Measurements from ENCODE around the gene NDOR1. TPM values are rescaled to one million over a fixed set of nuclear protein-coding genes. Genes with fewer than 3 reads are reported as not detected.

NDOR1 gene
- total RNA-seq, 3 donors from 2014 or later (not counting 1 experiment from before 2014, with no cell fraction given), result 31.1 to 36.0 (median 31.9) TPM

DNA sequence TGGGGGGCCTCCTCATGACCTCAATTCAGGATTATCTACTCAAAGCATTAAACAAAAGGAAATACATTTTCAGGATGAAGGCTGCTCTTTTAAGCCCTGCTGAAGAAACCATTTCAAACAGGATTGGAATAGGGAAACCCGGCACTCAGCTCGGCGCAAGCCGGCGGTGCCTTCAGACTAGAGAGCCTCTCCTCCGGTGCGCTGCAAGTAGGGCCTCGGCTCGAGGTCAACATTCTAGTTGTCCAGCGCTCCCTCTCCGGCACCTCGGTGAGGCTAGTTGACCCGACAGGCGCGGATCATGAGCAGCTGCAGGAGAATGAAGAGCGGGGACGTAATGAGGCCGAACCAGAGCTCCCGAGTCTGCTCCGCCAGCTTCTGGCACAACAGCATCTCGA lies 772 bp upstream of the NDOR1 start:
- H3K27ac Mint-ChIP-seq, result peak overlapping the region; percentile 92 to 96
- H3K9me3 Mint-ChIP-seq, result no peaks in the 10 kb centered on the region
- DNase-seq (no peak), ATAC-seq (no peak)
- H3K4me3 Mint-ChIP-seq, result peak overlapping the region; percentile 93
- no peaks in the 10 kb centered on the region for H3K36me3 Mint-ChIP-seq
- no peaks in the 10 kb centered on the region for H3K27me3 Mint-ChIP-seq (ENCODE audit: low read depth in 2 of 2)
- H3K4me3 ChIP-seq (ENCODE audit: low read length), result peak overlapping the region; percentile 57
- TF ChIP-seq, protein P1, sequence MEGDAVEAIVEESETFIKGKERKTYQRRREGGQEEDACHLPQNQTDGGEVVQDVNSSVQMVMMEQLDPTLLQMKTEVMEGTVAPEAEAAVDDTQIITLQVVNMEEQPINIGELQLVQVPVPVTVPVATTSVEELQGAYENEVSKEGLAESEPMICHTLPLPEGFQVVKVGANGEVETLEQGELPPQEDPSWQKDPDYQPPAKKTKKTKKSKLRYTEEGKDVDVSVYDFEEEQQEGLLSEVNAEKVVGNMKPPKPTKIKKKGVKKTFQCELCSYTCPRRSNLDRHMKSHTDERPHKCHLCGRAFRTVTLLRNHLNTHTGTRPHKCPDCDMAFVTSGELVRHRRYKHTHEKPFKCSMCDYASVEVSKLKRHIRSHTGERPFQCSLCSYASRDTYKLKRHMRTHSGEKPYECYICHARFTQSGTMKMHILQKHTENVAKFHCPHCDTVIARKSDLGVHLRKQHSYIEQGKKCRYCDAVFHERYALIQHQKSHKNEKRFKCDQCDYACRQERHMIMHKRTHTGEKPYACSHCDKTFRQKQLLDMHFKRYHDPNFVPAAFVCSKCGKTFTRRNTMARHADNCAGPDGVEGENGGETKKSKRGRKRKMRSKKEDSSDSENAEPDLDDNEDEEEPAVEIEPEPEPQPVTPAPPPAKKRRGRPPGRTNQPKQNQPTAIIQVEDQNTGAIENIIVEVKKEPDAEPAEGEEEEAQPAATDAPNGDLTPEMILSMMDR (IDR thresholded peaks at IDR 0.05), result no peak
- H3K4me1 Mint-ChIP-seq, result peaks cover 37 to 45% of the 10 kb centered on the region in 2 donors
- H3K27ac ChIP-seq (ENCODE audit: low read length), result peak overlapping the region; percentile 64
- H3K27me3 ChIP-seq (ENCODE audit: control insufficient read depth, insufficient read depth, low read length), result no peaks in the 10 kb centered on the region
- no peaks in the 10 kb centered on the region for H3K9me3 ChIP-seq (ENCODE audit: control insufficient read depth, insufficient read depth, low read length)
- 24% methylated on average over 21 of the region's 21 CpGs for WGBS (ENCODE audit: insufficient coverage)
- peaks cover 40% of the 10 kb centered on the region for H3K4me1 ChIP-seq (ENCODE audit: control insufficient read depth, insufficient read depth, low read length)
- intact Hi-C loops (cut with micrococcal nuclease), result loop anchor here (1.0 to 5.0 kb wide), 3 partner anchors 16 to 38 kb away; partner anchors contain the start of genes ANAPC2, RNF208, SSNA1 and TUBB4B
- no peaks in the 10 kb centered on the region for H3K36me3 ChIP-seq (ENCODE audit: control insufficient read depth, insufficient read depth, low read length)

DNA sequence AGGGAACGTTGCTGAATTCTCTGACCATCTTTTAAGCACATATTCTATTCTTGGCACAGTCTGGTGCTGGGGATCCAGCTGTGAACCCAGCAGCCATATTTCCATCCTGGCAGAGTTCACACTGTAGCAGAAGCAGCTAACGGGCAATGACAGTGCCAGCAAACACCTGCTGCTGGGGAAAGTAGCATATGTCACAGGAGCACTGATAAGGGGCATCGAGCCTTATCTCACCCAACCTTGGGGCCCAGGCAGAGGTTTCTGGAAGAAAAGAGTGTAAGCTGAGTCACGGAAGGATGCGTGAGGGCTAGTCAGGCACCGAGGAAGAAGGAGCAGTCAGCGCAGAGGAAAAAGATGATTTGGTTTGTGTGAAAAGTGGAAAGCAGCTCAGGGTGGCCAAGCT lies 1.1 kb downstream of the NDOR1 start:
- Histone ChIP-seq H3K4me3 (ENCODE audit: low read length) (no peak overlapping the region), H3K27me3 (ENCODE audit: control insufficient read depth, insufficient read depth, low read length) (no peaks in the 10 kb centered on the region), H3K27ac (ENCODE audit: low read length) (no peak overlapping the region)

DNA sequence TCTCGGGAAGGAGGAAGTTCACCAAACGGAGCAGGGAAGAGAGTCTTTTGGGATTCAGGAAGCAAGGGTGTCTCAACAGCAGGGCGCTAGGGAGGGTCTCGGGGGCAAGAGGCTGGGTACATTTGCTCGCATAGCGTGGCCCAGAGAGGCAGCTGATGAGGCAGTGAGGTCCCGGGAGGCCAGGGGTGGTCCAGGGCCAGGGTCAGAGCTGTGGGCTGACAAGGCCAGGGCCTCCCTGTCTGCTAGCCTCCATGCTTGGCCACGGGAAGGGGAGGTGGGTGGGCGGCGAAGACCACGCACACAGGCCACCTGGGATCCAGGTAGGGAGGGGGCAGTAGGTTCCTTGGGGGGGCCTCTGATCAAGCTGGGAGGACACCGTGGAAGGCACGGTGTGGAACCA lies 6.0 kb downstream of the NDOR1 start:
- Histone ChIP-seq H3K27ac (ENCODE audit: low read length) (no peak overlapping the region), H3K27me3 (ENCODE audit: control insufficient read depth, insufficient read depth, low read length) (no peaks in the 10 kb centered on the region), H3K9me3 (ENCODE audit: control insufficient read depth, insufficient read depth, low read length) (no peaks in the 10 kb centered on the region), H3K4me1 (ENCODE audit: control insufficient read depth, insufficient read depth, low read length) (peaks cover 6% of the 10 kb centered on the region), H3K36me3 (ENCODE audit: control insufficient read depth, insufficient read depth, low read length) (no peaks in the 10 kb centered on the region), H3K4me3 (ENCODE audit: low read length) (no peak overlapping the region)
- no peaks in the 10 kb centered on the region for H3K36me3 Mint-ChIP-seq
- no peak for DNase-seq
- 88% methylated on average over 13 of the region's 13 CpGs for WGBS (ENCODE audit: insufficient coverage)
- TF ChIP-seq, protein P1 (IDR thresholded peaks at IDR 0.05), result no peak
- H3K27ac Mint-ChIP-seq, result no peak overlapping the region
- no peak overlapping the region for H3K4me3 Mint-ChIP-seq
- H3K27me3 Mint-ChIP-seq (ENCODE audit: low read depth in 2 of 2), result no peaks in the 10 kb centered on the region
- no peak for ATAC-seq
- peaks cover 16% of the 10 kb centered on the region in 2 donors for H3K4me1 Mint-ChIP-seq
- no peaks in the 10 kb centered on the region for H3K9me3 Mint-ChIP-seq
- intact Hi-C loops (cut with micrococcal nuclease), result no loop called here

More for the DNA sequence above, 1.1 kb downstream of the NDOR1 start:
- H3K4me3 Mint-ChIP-seq, result peak overlapping the region; percentile 93
- DNase-seq (no peak), ATAC-seq (no peak)
- no peaks in the 10 kb centered on the region for H3K36me3 Mint-ChIP-seq
- WGBS (ENCODE audit: insufficient coverage), result 87% methylated on average over 7 of the region's 7 CpGs
- H3K9me3 Mint-ChIP-seq, result no peaks in the 10 kb centered on the region
- peaks cover 32% of the 10 kb centered on the region for H3K4me1 ChIP-seq (ENCODE audit: control insufficient read depth, insufficient read depth, low read length)
- peaks cover 38 to 39% of the 10 kb centered on the region in 2 donors for H3K4me1 Mint-ChIP-seq
- H3K27ac Mint-ChIP-seq, result peak overlapping the region; percentile 92 to 96
- H3K36me3 ChIP-seq (ENCODE audit: control insufficient read depth, insufficient read depth, low read length), result no peaks in the 10 kb centered on the region
- intact Hi-C loops (cut with micrococcal nuclease), result no loop called here
- no peaks in the 10 kb centered on the region for H3K9me3 ChIP-seq (ENCODE audit: control insufficient read depth, insufficient read depth, low read length)
- TF ChIP-seq, protein P1 (IDR thresholded peaks at IDR 0.05), result no peak
- no peaks in the 10 kb centered on the region for H3K27me3 Mint-ChIP-seq (ENCODE audit: low read depth in 2 of 2)

DNA sequence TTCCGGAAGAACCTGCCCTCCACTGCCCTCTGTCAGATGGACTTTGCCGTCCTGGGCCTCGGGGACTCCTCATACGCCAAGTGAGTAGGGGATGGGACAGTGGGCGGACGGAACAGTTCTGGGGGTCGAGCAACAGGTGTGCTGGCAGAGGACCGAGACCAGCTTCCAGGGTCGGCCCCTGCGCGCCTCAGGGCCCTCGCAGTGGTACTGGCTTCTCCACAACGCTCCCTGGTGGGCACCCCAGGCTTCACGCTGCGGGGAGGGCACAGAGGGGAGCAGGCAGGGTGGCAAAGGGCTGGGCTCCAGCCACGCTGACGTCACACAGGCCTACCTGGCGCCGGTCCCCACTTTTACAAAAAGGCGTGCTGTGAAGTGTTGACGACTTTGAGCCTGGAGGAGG lies 7.0 kb downstream of the NDOR1 start:
- no peak for ATAC-seq
- no peak overlapping the region for H3K27ac Mint-ChIP-seq
- Histone ChIP-seq H3K27ac (ENCODE audit: low read length) (no peak overlapping the region), H3K36me3 (ENCODE audit: control insufficient read depth, insufficient read depth, low read length) (no peaks in the 10 kb centered on the region), H3K27me3 (ENCODE audit: control insufficient read depth, insufficient read depth, low read length) (no peaks in the 10 kb centered on the region), H3K4me3 (ENCODE audit: low read length) (no peak overlapping the region), H3K9me3 (ENCODE audit: control insufficient read depth, insufficient read depth, low read length) (no peaks in the 10 kb centered on the region), H3K4me1 (ENCODE audit: control insufficient read depth, insufficient read depth, low read length) (no peaks in the 10 kb centered on the region)
- H3K9me3 Mint-ChIP-seq, result no peaks in the 10 kb centered on the region
- DNase-seq, result no peak
- intact Hi-C loops (cut with micrococcal nuclease), result no loop called here
- TF ChIP-seq, protein P1 (IDR thresholded peaks at IDR 0.05), result no peak
- H3K4me1 Mint-ChIP-seq, result peaks cover 6% of the 10 kb centered on the region in 2 donors
- H3K36me3 Mint-ChIP-seq, result no peaks in the 10 kb centered on the region
- no peaks in the 10 kb centered on the region for H3K27me3 Mint-ChIP-seq (ENCODE audit: low read depth in 2 of 2)
- H3K4me3 Mint-ChIP-seq, result no peak overlapping the region
- 94% methylated on average over 21 of the region's 21 CpGs for WGBS (ENCODE audit: insufficient coverage)
